ENCODE data around the gene RHBDD1.

RHBDD1 gene

GRCh38 chr2:226965376-226965775, 129.5 kb downstream of the RHBDD1 start:
- no peak overlapping the region for H3K4me3 ChIP-seq (ENCODE audit: low read depth, low read length)
- no peak for TF ChIP-seq CTCF (conservative IDR thresholded peaks at IDR 0.05; ENCODE audit: low read depth, low read length)
- DNase-seq (ENCODE audit: low read depth) = no peak

- H3K4me3 ChIP-seq (ENCODE audit: low read depth, low read length) = no peak overlapping the region
- no peak for DNase-seq (ENCODE audit: low read depth)
- no peak for TF ChIP-seq CTCF (conservative IDR thresholded peaks at IDR 0.05; ENCODE audit: low read depth, low read length)
Measured at GRCh38 chr2:226969417-226970080, 133.7 kb downstream of the RHBDD1 start.

GRCh38 chr2:226970362-226970761, 134.5 kb downstream of the RHBDD1 start:
- DNase-seq (ENCODE audit: low read depth) = no peak
- no peak for TF ChIP-seq CTCF (conservative IDR thresholded peaks at IDR 0.05; ENCODE audit: low read depth, low read length)
- H3K4me3 ChIP-seq (ENCODE audit: low read depth, low read length) = no peak overlapping the region

GRCh38 chr2:226971084-226971483, 135.2 kb downstream of the RHBDD1 start:
- no peak overlapping the region for H3K4me3 ChIP-seq (ENCODE audit: low read depth, low read length)
- no peak for DNase-seq (ENCODE audit: low read depth)
- no peak for TF ChIP-seq CTCF (conservative IDR thresholded peaks at IDR 0.05; ENCODE audit: low read depth, low read length)

- no peak for TF ChIP-seq CTCF (conservative IDR thresholded peaks at IDR 0.05; ENCODE audit: low read depth, low read length)
- H3K4me3 ChIP-seq (ENCODE audit: low read depth, low read length) = no peak overlapping the region
- no peak for DNase-seq (ENCODE audit: low read depth)
Measured at GRCh38 chr2:226971770-226972169, 135.9 kb downstream of the RHBDD1 start.

- H3K4me3 ChIP-seq (ENCODE audit: low read depth, low read length) = no peak overlapping the region
- no peak for TF ChIP-seq CTCF (conservative IDR thresholded peaks at IDR 0.05; ENCODE audit: low read depth, low read length)
- no peak for DNase-seq (ENCODE audit: low read depth)
Measured at GRCh38 chr2:226973816-226974215, 138.0 kb downstream of the RHBDD1 start.

GRCh38 chr2:226977775-226978190, 141.9 kb downstream of the RHBDD1 start:
- no peak overlapping the region for H3K4me3 ChIP-seq (ENCODE audit: low read depth, low read length)
- DNase-seq (ENCODE audit: low read depth) = peak; percentile 83
- no peak for TF ChIP-seq CTCF (conservative IDR thresholded peaks at IDR 0.05; ENCODE audit: low read depth, low read length)

All from choroid plexus epithelial cell (primary cell).